Measurements from ENCODE around the gene MVP. TPM values are rescaled to one million over a fixed set of nuclear protein-coding genes. Genes with fewer than 3 reads are reported as not detected.

The MVP gene
- total RNA-seq, 1 donor = 273 TPM

- Histone ChIP-seq H4K20me1 (ENCODE audit: insufficient read depth, low read length) (no peaks in the 10 kb centered on the region), H3K4me3 (ENCODE audit: insufficient read depth, low read length) (no peak overlapping the region)
- no peak for TF ChIP-seq CTCF (IDR thresholded peaks at IDR 0.05; ENCODE audit: extremely low read depth, low read depth, low read length)
These were observed 53.1 kb downstream of the MVP start for GRCh38 chr16:29873319-29873718.

GRCh38 chr16:29875206-29875605 lies 54.9 kb downstream of the MVP start:
- Histone ChIP-seq H3K9me3 (ENCODE audit: low read depth, low read length) (no peaks in the 10 kb centered on the region), H2AFZ (ENCODE audit: low read length) (no peak overlapping the region)

More at GRCh38 chr16:29873319-29873718, 53.1 kb downstream of the MVP start:
- Histone ChIP-seq H3K79me2 (ENCODE audit: insufficient read depth, low read length) (no peaks in the 10 kb centered on the region), H3K36me3 (ENCODE audit: insufficient read depth, low read length) (no peaks in the 10 kb centered on the region), H3K27ac (ENCODE audit: low read depth, low read length) (no peak overlapping the region), H3K9me3 (ENCODE audit: low read depth, low read length) (no peaks in the 10 kb centered on the region), H3K4me2 (ENCODE audit: insufficient read depth, low read length) (no peak overlapping the region), H2AFZ (ENCODE audit: low read length) (no peak overlapping the region), H3K4me1 (ENCODE audit: insufficient read depth, low read length) (no peaks in the 10 kb centered on the region), H3K27me3 (ENCODE audit: insufficient read depth, low read length) (peaks cover 28% of the 10 kb centered on the region)
- DNase-seq (ENCODE audit: insufficient read length, low spot score, missing footprints) = peak; percentile 29

GRCh38 chr16:29876217-29876593 lies 55.9 kb downstream of the MVP start:
- peak; percentile 67 for DNase-seq (ENCODE audit: insufficient read length, low spot score, missing footprints)
- no peak overlapping the region for H3K27ac ChIP-seq (ENCODE audit: low read depth, low read length)
- peak overlapping the region; percentile 43 for H3K4me3 ChIP-seq (ENCODE audit: insufficient read depth, low read length)
- no peaks in the 10 kb centered on the region for H3K36me3 ChIP-seq (ENCODE audit: insufficient read depth, low read length)
- H3K79me2 ChIP-seq (ENCODE audit: insufficient read depth, low read length) = no peaks in the 10 kb centered on the region
- no peaks in the 10 kb centered on the region for H3K4me1 ChIP-seq (ENCODE audit: insufficient read depth, low read length)
- no peak for TF ChIP-seq CTCF (IDR thresholded peaks at IDR 0.05; ENCODE audit: extremely low read depth, low read depth, low read length)
- H3K4me2 ChIP-seq (ENCODE audit: insufficient read depth, low read length) = peak overlapping the region; percentile 67
- no peaks in the 10 kb centered on the region for H3K9me3 ChIP-seq (ENCODE audit: low read depth, low read length)
- H3K27me3 ChIP-seq (ENCODE audit: insufficient read depth, low read length) = peaks cover 28% of the 10 kb centered on the region
- no peak overlapping the region for H2AFZ ChIP-seq (ENCODE audit: low read length)
- no peaks in the 10 kb centered on the region for H4K20me1 ChIP-seq (ENCODE audit: insufficient read depth, low read length)

More at GRCh38 chr16:29875206-29875605, 54.9 kb downstream of the MVP start:
- peaks cover 28% of the 10 kb centered on the region for H3K27me3 ChIP-seq (ENCODE audit: insufficient read depth, low read length)
- DNase-seq (ENCODE audit: insufficient read length, low spot score, missing footprints) = peak; percentile 43
- no peak for TF ChIP-seq CTCF (IDR thresholded peaks at IDR 0.05; ENCODE audit: extremely low read depth, low read depth, low read length)
- H3K36me3 ChIP-seq (ENCODE audit: insufficient read depth, low read length) = no peaks in the 10 kb centered on the region
- no peaks in the 10 kb centered on the region for H3K4me1 ChIP-seq (ENCODE audit: insufficient read depth, low read length)
- no peak overlapping the region for H3K4me3 ChIP-seq (ENCODE audit: insufficient read depth, low read length)
- H3K4me2 ChIP-seq (ENCODE audit: insufficient read depth, low read length) = no peak overlapping the region
- H3K27ac ChIP-seq (ENCODE audit: low read depth, low read length) = no peak overlapping the region
- no peaks in the 10 kb centered on the region for H4K20me1 ChIP-seq (ENCODE audit: insufficient read depth, low read length)
- no peaks in the 10 kb centered on the region for H3K79me2 ChIP-seq (ENCODE audit: insufficient read depth, low read length)

- Histone ChIP-seq H3K4me1 (ENCODE audit: insufficient read depth, low read length) (no peaks in the 10 kb centered on the region), H3K79me2 (ENCODE audit: insufficient read depth, low read length) (no peaks in the 10 kb centered on the region), H2AFZ (ENCODE audit: low read length) (peak overlapping the region; percentile 59), H3K4me2 (ENCODE audit: insufficient read depth, low read length) (peak overlapping the region; percentile 67), H3K9me3 (ENCODE audit: low read depth, low read length) (no peaks in the 10 kb centered on the region), H3K4me3 (ENCODE audit: insufficient read depth, low read length) (peak overlapping the region; percentile 43), H3K27ac (ENCODE audit: low read depth, low read length) (no peak overlapping the region), H4K20me1 (ENCODE audit: insufficient read depth, low read length) (no peaks in the 10 kb centered on the region), H3K36me3 (ENCODE audit: insufficient read depth, low read length) (no peaks in the 10 kb centered on the region), H3K27me3 (ENCODE audit: insufficient read depth, low read length) (peaks cover 28% of the 10 kb centered on the region)
- peak; percentile 86 for DNase-seq (ENCODE audit: insufficient read length, low spot score, missing footprints)
- TF ChIP-seq CTCF (IDR thresholded peaks at IDR 0.05; ENCODE audit: extremely low read depth, low read depth, low read length) = no peak
These were observed 56.5 kb downstream of the MVP start for GRCh38 chr16:29876594-29877249.
